Common myeloid progenitor, CD34-positive (primary cell): ENCODE data around the gene GIN1.

ENCODE experiments used
- CTCF ChIA-PET: fragments of 350-600 bp; sonication (Branson Sonifier 250); formaldehyde crosslinking; loops from one replicate; lab custom pipeline; 2021; ENCODE audit warnings: antibody characterized with exemption; lab: Charles Lee
- POLR2A ChIA-PET: fragments of 350-600 bp; sonication (Branson Sonifier 250); formaldehyde crosslinking; loops from one replicate; lab custom pipeline; 2021; ENCODE audit warnings: antibody characterized with exemption; lab: Charles Lee
- DNase-seq, 3 donors: peaks; one replicate each; pipeline versions ENCODE4 v3.0.0 to v3.0.0-alpha.2; 2013
- H3K27ac ChIP-seq, 2 experiments: 1 replicate in 1 of 2; 2 replicates in 1 of 2; pipeline ENCODE4 v1.7.0; 2013; ENCODE audit warnings: inconsistent platforms in 2 of 2, low read length in 2 of 2, mild to moderate bottlenecking in 2 of 2, low read depth in 1 of 2, moderate library complexity in 1 of 2; ENCODE audit not compliant: severe bottlenecking in 2 of 2, insufficient read depth in 1 of 2, poor library complexity in 1 of 2
- H3K27me3 ChIP-seq, 5 experiments: replicated peaks in 2 of 5; 1 replicate in 3 of 5; 2 replicates in 2 of 5; pipeline versions ENCODE4 v1.6.1 to v1.7.0; 2013; ENCODE audit warnings: low read length in 4 of 5, mild to moderate bottlenecking in 2 of 5, moderate library complexity in 2 of 5, inconsistent platforms in 1 of 5; ENCODE audit not compliant: insufficient read depth in 5 of 5, control insufficient read depth in 4 of 5
- H3K36me3 ChIP-seq, 4 experiments: 1 replicate in 2 of 4; 2 replicates in 2 of 4; pipeline versions ENCODE4 v1.6.1 to v1.7.0; 2013; ENCODE audit warnings: low read length in 3 of 4, control low read depth in 1 of 4, mild to moderate bottlenecking in 1 of 4; ENCODE audit not compliant: control insufficient read depth in 4 of 4, insufficient read depth in 4 of 4
- H3K4me1 ChIP-seq, 4 experiments: 1 replicate in 3 of 4; 2 replicates in 1 of 4; pipeline versions ENCODE4 v1.6.1 to v1.7.1; 2013; ENCODE audit warnings: low read length in 3 of 4, mild to moderate bottlenecking in 3 of 4, control low read depth in 1 of 4, inconsistent platforms in 1 of 4, moderate library complexity in 1 of 4; ENCODE audit not compliant: control insufficient read depth in 4 of 4, insufficient read depth in 4 of 4; ENCODE audit errors: control extremely low read depth in 1 of 4
- H3K4me3 ChIP-seq, 7 experiments: 1 replicate in 4 of 7; 2 replicates in 3 of 7; pipeline versions ENCODE4 v1.5.1 to v1.7.0; 2013; ENCODE audit warnings: mild to moderate bottlenecking in 7 of 7, low read length in 6 of 7, moderate library complexity in 6 of 7, inconsistent platforms in 2 of 7, low read depth in 2 of 7, control low read depth in 1 of 7; ENCODE audit not compliant: insufficient read depth in 4 of 7, control insufficient read depth in 1 of 7; ENCODE audit errors: extremely low read depth in 1 of 7
- H3K9me3 ChIP-seq, 5 experiments: 1 replicate in 4 of 5; 2 replicates in 1 of 5; pipeline versions ENCODE4 v1.6.1 to v1.7.1; 2013; ENCODE audit warnings: low read length in 4 of 5, mild to moderate bottlenecking in 2 of 5, inconsistent platforms in 1 of 5, low read depth in 1 of 5, moderate library complexity in 1 of 5; ENCODE audit not compliant: control insufficient read depth in 4 of 5, insufficient read depth in 2 of 5; ENCODE audit errors: control extremely low read depth in 1 of 5
- WGBS: methylation state at CpG from one replicate; pipeline ENCODE4 v1.1.5; 2013; ENCODE audit not compliant: insufficient coverage; 5-methylcytosine and 5-hydroxymethylcytosine counted together

GIN1 gene

GRCh38 chr5:103098993-103099392 lies 20.9 kb downstream of the GIN1 start:
- POLR2A ChIA-PET: no interaction called here
- peaks cover 0 to 8% (median 1%) of the 10 kb centered on the region in 4 experiments for H3K36me3 ChIP-seq
- no peaks in the 10 kb centered on the region for H3K4me1 ChIP-seq
- WGBS: no CpG with 5 or more reads among the region's 2 CpGs
- H3K27me3 ChIP-seq: no peaks in the 10 kb centered on the region
- no peak overlapping the region for H3K27ac ChIP-seq
- no peak for DNase-seq
- no peak overlapping the region for H3K4me3 ChIP-seq
- no peaks in the 10 kb centered on the region for H3K9me3 ChIP-seq
- CTCF ChIA-PET: no interaction called here

GRCh38 chr5:103094737-103095136 lies 25.2 kb downstream of the GIN1 start:
- WGBS: 100% methylated on average over 1 of the region's 2 CpGs
- no peaks in the 10 kb centered on the region for H3K27me3 ChIP-seq
- no peak overlapping the region for H3K27ac ChIP-seq
- no peaks in the 10 kb centered on the region for H3K4me1 ChIP-seq
- peaks cover 0 to 2% (median 1%) of the 10 kb centered on the region in 4 experiments for H3K36me3 ChIP-seq
- H3K4me3 ChIP-seq: no peak overlapping the region
- ChIA-PET POLR2A (no interaction called here), CTCF (no interaction called here)
- no peak for DNase-seq
- no peaks in the 10 kb centered on the region for H3K9me3 ChIP-seq

DNA sequence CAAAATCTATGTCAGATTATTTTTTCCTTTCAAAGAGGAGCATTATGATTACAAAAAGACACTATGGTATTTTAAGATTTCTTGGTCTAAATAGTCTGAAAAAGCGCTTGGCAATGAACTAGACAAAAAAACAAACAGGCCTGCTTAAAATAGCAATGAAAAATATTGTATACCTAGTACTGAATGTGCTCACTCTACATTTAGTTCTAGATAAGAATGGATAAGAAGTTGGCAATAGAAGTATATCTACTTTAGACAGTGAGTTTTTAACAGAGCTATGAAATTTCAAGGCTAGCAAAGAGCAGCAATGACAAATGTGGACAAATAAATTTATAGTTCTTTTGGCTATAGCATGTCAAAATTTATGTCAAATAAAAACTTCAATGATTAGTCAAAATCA lies 26.2 kb downstream of the GIN1 start:
- Histone ChIP-seq H3K9me3 (no peaks in the 10 kb centered on the region), H3K4me1 (no peaks in the 10 kb centered on the region), H3K27me3 (no peaks in the 10 kb centered on the region), H3K27ac (no peak overlapping the region), H3K36me3 (peaks cover 0 to 4% (median 1%) of the 10 kb centered on the region in 4 experiments), H3K4me3 (no peak overlapping the region)
- no CpG with 5 or more reads among the region's 1 CpG for WGBS
- no peak for DNase-seq
- ChIA-PET POLR2A (no interaction called here), CTCF (no interaction called here)

GRCh38 chr5:103092676-103093075 lies 27.3 kb downstream of the GIN1 start:
- no peaks in the 10 kb centered on the region for H3K27me3 ChIP-seq
- H3K4me3 ChIP-seq: no peak overlapping the region
- WGBS: 100% methylated on average over 2 of the region's 3 CpGs
- no peak overlapping the region for H3K27ac ChIP-seq
- no peaks in the 10 kb centered on the region for H3K9me3 ChIP-seq
- DNase-seq: no peak
- no peaks in the 10 kb centered on the region for H3K4me1 ChIP-seq
- H3K36me3 ChIP-seq: peaks cover 0 to 7% (median 3%) of the 10 kb centered on the region in 4 experiments
- POLR2A ChIA-PET: no interaction called here
- CTCF ChIA-PET: interaction anchor here (1.2 kb wide), 1 partner anchor 10 kb away, joined by 3 read pairs; no protein-coding TSS in a partner anchor

- Histone ChIP-seq H3K4me1 (no peaks in the 10 kb centered on the region), H3K27ac (no peak overlapping the region), H3K36me3 (peaks cover 0 to 20% (median 7%) of the 10 kb centered on the region in 4 experiments), H3K9me3 (peaks cover 0 to 2% (median 0%) of the 10 kb centered on the region in 5 experiments), H3K27me3 (no peaks in the 10 kb centered on the region), H3K4me3 (no peak overlapping the region)
- no peak for DNase-seq
- ChIA-PET POLR2A (no interaction called here), CTCF (no interaction called here)
- WGBS: no CpG with 5 or more reads among the region's 1 CpG
Observed at GRCh38 chr5:103090791-103091190, 29.1 kb downstream of the GIN1 start.

DNA sequence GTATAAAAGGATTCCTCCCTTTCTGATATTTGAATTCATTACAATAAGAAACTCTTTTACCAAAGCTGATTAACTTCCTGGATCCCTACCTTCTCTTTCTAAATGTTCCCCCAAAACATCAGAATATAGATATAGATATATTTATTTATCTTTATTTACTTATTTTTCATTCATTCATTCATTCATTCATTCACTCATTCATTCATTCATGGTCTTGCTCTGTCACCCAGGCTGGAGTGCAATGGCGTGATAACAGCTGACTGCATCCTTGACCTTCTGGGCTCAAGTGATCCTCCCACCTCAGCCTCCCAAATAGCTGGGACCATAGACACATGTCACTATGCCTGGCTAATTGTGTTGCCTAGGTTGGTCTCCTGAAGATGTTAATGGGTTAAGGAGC lies 30.7 kb downstream of the GIN1 start:
- DNase-seq: no peak
- H3K9me3 ChIP-seq: peaks cover 2 to 8% (median 4%) of the 10 kb centered on the region in 5 experiments
- H3K4me1 ChIP-seq: no peaks in the 10 kb centered on the region
- 100% methylated on average over 1 of the region's 1 CpG for WGBS
- no peak overlapping the region for H3K4me3 ChIP-seq
- no peak overlapping the region for H3K27ac ChIP-seq
- H3K36me3 ChIP-seq: peaks cover 0 to 28% (median 10%) of the 10 kb centered on the region in 4 experiments
- CTCF ChIA-PET: interaction anchor here (0.6 kb wide), 1 partner anchor 147 kb away, joined by 4 read pairs; no protein-coding TSS in a partner anchor
- POLR2A ChIA-PET: no interaction called here
- H3K27me3 ChIP-seq: no peaks in the 10 kb centered on the region

DNA sequence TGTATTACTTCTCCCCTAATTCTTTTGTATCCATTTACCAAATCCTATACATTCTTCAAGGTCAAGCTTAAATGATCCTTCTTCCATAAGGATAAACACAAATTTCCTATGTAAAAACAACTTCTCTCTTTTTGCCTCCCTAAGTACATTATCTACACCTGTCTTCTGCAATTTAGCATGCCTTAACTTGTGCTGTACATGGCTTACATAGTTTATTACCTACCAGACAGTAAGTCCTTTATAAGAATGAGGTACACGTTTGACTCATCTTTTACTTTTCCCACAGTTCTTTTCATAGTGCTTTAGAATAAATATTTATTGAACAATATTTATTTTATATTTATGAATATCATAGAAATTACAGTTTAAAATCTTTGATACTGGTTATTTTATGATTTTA lies 33.4 kb downstream of the GIN1 start:
- H3K4me1 ChIP-seq: no peaks in the 10 kb centered on the region
- peaks cover 0 to 28% (median 10%) of the 10 kb centered on the region in 4 experiments for H3K36me3 ChIP-seq
- no peaks in the 10 kb centered on the region for H3K27me3 ChIP-seq
- no peak overlapping the region for H3K27ac ChIP-seq
- H3K9me3 ChIP-seq: peaks cover 2 to 21% (median 7%) of the 10 kb centered on the region in 5 experiments
- ChIA-PET CTCF (interaction anchor here (0.6 to 1.1 kb wide), 2 partner anchors 19 to 110 kb away, joined by 3 read pairs; no protein-coding TSS in a partner anchor), POLR2A (no interaction called here)
- no peak overlapping the region for H3K4me3 ChIP-seq
- no CpG with 5 or more reads among the region's 1 CpG for WGBS
- no peak for DNase-seq
